GM19452 (cell line): Measurements from ENCODE around the gene LTB4R.
"Not testable (repeated sequence)": the region's sequence is repeated elsewhere in the genome, so short reads cannot be mapped to it uniquely, and the experiment has no call there.

ENCODE experiments used
- ATAC-seq: cut with Tn5 transposase; IDR thresholded peaks from one replicate; pipeline ENCODE4 v1.9.1; 2021; ENCODE audit not compliant: unreplicated experiment

The LTB4R gene

DNA sequence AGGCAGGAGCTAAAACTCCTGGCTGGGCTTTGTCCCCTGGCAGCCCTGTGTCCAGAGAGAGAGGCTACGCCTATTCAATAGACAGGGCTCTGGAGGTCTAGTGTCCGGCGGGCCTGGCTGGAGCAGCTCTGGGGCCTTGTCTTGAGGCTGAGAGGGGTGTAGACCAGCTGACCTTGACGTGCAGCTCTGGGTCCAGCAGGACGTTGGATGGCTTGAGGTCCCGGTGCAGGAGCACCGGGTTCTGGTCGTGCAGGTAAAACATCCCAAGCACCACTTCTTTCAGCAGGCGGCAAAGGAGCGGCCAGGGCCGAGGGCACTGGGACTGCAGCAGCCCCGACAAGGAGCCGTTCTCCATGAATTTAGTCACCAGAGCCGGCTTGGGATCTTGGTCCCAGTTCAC lies 27.5 kb downstream of the LTB4R start:
- no peak for ATAC-seq

DNA sequence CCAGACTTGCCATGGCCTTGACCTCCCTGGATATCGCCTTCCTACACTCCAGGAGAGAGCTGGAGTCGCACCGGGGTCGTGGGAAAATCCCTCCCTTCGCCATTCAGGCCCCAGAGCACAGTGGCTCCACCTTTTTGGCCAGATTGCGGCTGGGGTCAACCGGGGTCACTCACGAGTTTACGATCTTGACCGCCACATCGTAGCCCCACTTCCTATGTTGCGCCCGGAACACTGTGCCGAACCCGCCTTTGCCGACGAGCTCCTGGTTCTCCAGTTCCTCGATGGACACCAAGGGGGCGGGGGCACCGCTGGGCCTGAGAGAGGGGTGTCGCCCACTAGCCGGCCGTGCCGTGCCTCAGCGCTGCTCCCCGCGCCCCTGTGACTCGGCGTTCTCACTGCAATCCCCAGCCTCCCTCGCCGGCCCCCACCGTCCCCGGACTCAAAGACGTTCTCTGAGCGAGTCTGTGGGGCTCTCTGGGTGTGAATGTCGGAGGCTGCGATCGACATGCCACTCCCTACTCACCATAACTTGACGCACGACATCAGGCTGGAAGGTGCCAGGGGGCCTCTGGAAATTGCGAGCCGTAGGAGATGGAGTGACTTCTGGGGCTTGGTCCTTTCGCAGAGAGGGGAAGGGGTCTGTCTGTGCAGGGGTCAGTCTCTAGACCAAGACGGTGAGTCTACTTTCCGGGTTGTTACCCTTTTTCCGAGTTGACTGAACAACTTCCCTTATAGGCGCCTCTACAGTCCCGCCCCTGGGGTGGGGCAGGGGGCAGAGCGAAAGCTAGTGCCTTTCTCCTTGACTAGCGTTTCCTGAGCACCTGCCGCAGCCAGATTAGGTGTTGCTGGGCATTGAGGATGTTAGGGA lies 28.2 kb downstream of the LTB4R start, which contains the start of gene RIPK3:
Gene RIPK3 (minus strand): TSS at position 708 of the 868 bp plus-strand sequence. CDS start 165 bp downstream, at position 543.
- ATAC-seq: peak; percentile 83

- ATAC-seq: no peak
Measured at GRCh38 chr14:24340606-24341005, 29.3 kb downstream of the LTB4R start.

GRCh38 chr14:24342889-24343288 lies 31.6 kb downstream of the LTB4R start:
- no peak for ATAC-seq

DNA sequence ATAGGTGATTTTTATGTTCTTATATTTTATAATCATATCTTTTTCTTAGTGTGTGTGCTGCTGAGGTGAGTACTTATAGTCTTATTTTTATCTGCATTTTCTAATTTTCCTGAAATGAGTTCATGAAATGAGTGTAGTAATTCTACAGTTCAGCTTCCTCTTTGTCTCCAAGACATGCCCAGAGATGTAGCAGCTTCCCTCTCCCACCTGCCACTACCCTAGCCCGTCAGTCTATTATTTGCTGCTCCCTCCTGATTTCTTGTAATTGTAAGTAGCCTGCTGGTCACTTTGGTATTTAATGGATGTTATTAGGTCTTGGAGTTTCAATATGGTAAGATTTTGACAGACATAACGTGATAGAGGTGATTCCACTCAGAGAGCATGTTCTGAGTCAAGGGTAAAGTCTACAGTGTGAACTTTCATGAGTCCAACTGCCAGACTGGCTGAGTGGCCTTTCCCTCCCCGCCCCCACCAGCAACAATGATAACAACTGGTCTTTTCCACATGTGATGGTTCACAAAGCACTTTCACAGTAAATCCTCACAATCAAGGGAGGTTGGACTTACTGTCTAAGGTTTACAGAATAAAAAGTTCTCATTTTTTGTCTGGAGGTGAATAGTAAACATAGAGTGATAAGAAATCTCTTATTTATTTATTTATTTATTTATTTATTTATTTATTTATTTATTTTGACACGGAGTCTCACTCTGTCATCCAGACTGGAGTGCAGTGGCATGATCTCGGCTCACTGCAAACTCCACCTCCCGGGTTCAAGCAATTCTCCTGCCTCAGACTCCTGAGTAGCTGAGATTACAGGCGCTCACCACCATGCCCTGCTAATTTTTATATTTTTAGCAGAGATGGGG lies 32.7 kb downstream of the LTB4R start:
- no peak for ATAC-seq

- no peak for ATAC-seq
Measured at GRCh38 chr14:24347134-24347533, 35.8 kb downstream of the LTB4R start.

- ATAC-seq: no peak
Measured at GRCh38 chr14:24348186-24348585, 36.9 kb downstream of the LTB4R start.

GRCh38 chr14:24349742-24350141 lies 38.4 kb downstream of the LTB4R start:
- ATAC-seq: no peak

- ATAC-seq: no peak
Measured at GRCh38 chr14:24351517-24351916, 40.2 kb downstream of the LTB4R start.

- ATAC-seq: no peak
Measured at GRCh38 chr14:24353559-24354481, 42.5 kb downstream of the LTB4R start.

DNA sequence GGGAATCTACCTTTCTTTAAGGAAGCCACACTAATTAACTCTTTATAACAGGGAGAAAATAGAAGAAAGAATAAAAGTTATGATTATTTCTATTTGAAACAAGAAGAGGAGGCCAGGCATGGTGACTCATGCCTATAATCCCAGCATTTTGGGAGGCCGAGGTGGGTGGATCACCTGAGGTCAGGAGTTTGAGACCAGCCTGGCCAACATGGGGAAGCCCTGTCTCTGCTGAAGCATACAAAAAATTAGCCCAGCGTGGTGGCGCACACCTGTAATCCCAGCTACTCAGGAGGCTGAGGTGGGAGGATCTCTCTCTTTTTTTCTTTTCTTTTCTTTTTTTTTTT lies 43.2 kb downstream of the LTB4R start:
- ATAC-seq: not testable (repeated sequence)

GRCh38 chr14:24355009-24355408 lies 43.7 kb downstream of the LTB4R start:
- no peak for ATAC-seq

DNA sequence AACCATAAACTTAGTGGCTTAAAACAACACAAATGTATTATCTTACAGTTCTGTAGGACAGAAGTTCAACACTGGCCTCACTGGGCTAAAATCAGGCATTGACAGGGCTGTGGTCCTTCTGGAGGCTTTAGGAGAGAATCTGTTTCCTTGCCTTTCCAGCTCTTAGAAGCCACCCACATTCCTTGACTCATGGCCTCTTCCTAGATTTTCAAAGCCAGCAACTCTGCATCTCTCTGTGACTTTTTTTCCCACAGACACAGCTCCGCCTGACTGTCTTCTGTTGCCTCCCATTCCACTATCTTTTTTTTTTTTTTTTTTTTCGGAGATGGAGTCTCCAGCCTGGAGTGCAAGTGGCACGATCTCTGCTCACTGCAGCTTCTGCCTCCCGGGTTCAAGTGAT lies 44.9 kb downstream of the LTB4R start:
- ATAC-seq: no peak

- ATAC-seq: no peak
Measured at GRCh38 chr14:24360281-24360680, 49.0 kb downstream of the LTB4R start.

- no peak for ATAC-seq
Measured at GRCh38 chr14:24361326-24361725, 50.0 kb downstream of the LTB4R start.

GRCh38 chr14:24362241-24362960 lies 51.1 kb downstream of the LTB4R start:
- no peak for ATAC-seq

- ATAC-seq: no peak
Measured at GRCh38 chr14:24363401-24363800, 52.1 kb downstream of the LTB4R start.

DNA sequence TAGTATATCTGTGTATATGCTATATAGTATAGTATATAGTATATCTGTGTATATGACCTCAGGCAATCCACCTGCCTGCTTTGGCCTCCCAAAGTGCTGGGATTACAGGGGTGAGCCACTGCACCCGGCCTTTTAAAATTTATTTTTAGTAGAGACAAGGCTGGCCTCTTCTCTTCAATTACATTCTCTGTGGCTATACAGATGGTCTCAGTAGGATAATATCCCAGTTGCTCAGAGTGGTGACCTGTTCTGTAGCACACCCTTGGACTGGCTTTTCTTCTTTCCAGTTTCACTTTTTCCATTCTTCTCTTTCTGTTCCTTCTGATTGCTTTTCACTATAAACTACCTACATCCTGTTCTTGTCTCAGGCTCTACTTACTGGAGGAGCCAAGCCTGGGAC lies 53.5 kb downstream of the LTB4R start:
- ATAC-seq: no peak

DNA sequence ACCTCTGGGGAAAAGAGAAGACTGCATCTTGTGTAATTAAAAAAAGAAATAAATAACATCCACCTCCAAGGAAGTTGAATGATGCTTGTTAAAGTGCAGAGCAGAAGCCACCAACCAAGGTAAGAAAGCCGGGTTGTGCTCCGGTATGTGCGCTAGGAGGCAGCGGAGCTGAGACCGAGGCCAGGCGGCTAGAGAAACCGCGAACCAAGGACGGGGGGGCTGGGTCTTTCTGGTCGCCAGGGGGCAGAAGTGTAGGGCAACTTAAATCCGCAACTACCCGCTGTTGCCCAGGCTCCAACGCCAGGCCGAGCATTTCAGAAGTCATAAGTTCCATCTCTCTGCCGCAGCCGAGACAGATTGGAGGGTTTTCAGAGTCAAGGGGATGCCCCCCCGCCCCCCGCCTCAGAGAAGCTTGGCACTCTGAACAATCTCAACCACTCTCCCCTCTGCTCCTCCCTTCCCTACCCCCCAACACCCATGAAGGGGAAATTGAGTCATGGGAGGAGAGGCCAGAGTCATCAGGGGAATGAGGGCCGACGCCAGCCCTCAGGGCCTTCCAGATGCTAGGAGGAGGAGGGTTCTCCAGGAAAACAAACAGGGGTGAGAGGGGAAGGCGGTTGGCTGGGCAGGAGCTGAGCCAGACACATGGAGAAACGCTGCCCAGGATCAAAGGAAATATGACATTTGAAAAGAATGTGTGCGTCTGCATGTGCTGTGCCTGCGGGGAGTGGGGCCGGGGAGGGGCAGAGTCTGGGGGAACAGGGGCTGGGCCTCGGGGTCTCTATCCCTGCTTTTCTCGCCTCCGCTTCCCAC lies 54.5 kb downstream of the LTB4R start:
- peak; percentile 40 for ATAC-seq

DNA sequence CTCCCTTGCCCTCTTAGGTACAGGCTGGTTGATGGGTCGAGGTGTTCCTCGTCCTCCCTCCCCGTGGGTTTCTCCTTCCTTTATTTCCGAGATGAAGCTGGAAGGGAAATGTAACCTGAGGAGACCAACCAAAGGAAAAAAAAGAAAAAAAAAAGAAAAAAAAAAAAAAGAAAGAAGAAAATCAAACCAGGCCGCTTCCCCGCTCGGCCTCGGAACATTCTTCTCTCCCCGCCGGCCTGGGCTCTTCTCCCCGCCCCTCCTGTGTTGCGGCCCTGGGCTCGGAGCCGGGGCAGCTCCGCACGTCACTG lies 55.1 kb downstream of the LTB4R start:
- no peak for ATAC-seq
